ENCODE results near the gene ARHGAP42.

ARHGAP42 gene

DNA sequence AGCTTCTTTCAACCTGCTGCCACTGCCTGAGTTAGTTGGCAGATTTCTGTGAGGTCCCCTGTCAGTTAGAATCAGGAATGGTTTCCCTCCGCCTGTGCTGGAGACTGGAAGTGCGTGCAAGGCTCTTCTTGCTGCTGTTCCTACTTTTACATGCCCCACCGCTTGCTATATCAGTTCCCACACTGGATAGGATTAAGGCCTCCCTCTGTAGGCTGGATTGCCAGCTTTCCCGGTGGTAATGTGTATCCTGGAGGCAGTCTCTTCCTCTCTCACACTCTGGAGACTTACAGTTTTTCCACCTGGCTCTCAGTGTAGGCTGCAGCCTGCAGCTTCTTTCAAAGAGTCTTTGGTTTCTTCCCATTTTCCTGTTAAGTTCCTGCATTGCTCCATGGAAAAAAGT, 66.5 kb downstream of the ARHGAP42 start:
- DNase-seq (ENCODE audit: low read depth, low spot score): no peak
- TF ChIP-seq FOXP2 (optimal IDR thresholded peaks at IDR 0.05; ENCODE audit: control extremely low read depth, extremely low read length, insufficient read depth) (no peak), POLR2AphosphoS5 (IDR thresholded peaks at IDR 0.05; ENCODE audit: borderline replicate concordance, low read depth, low read length) (no peak), EZH2 (IDR thresholded peaks at IDR 0.05) (no peak)
- H3K9ac ChIP-seq (ENCODE audit: insufficient read length): no peak overlapping the region
- H3K27ac ChIP-seq: no peak overlapping the region
- no peak overlapping the region for H3K4me3 ChIP-seq
- H3K36me3 ChIP-seq (ENCODE audit: insufficient read depth, low read length): no peaks in the 10 kb centered on the region
- no peaks in the 10 kb centered on the region for H3K9me3 ChIP-seq (ENCODE audit: low read depth, low read length)

DNA sequence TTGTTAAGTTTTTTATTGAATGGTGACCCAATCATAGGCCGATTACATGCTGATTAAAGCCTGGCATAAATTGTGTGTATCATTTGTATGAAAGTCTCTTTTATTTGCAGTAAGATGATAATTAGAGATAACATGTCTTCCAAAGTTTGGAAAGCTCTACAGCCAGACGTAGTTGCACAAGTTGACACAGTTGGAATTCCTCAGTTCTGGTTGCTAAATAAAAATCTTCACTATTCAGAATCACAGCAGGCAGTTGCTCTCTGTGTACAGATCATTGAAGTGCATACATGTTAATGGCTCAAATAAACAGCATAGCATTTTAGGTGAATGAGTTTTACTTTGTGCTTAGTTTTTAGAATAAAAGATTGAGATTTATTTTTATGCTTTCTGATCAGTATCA, 69.5 kb downstream of the ARHGAP42 start:
- Histone ChIP-seq H3K4me3 (no peak overlapping the region), H3K9me3 (ENCODE audit: low read depth, low read length) (no peaks in the 10 kb centered on the region), H3K36me3 (ENCODE audit: insufficient read depth, low read length) (no peaks in the 10 kb centered on the region), H3K27ac (no peak overlapping the region), H3K9ac (ENCODE audit: insufficient read length) (no peak overlapping the region)
- TF ChIP-seq FOXP2 (optimal IDR thresholded peaks at IDR 0.05; ENCODE audit: control extremely low read depth, extremely low read length, insufficient read depth) (no peak), POLR2AphosphoS5 (IDR thresholded peaks at IDR 0.05; ENCODE audit: borderline replicate concordance, low read depth, low read length) (no peak), EZH2 (IDR thresholded peaks at IDR 0.05) (no peak)
- peak; percentile 14 for DNase-seq (ENCODE audit: low read depth, low spot score)

DNA sequence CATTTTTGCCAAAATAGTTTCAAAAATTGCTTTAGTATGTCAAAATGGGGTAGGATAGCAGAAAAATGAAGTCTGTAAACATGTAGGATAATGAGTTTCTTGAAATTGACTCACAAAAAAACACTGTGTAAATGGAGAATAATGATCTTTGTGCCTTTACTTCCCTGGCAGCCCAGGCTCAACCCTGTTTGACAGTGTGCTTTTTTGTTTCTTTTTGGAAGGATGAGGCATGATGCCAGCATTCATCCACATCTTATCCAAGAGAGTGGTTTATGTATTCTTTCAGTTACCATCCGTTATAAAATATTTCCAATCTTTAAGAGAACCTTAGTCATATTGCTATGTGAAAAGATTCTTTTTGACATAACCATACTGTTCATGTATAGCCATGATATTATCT, 70.6 kb downstream of the ARHGAP42 start:
- H3K9me3 ChIP-seq (ENCODE audit: low read depth, low read length): no peaks in the 10 kb centered on the region
- H3K36me3 ChIP-seq (ENCODE audit: insufficient read depth, low read length): no peaks in the 10 kb centered on the region
- no peak for DNase-seq (ENCODE audit: low read depth, low spot score)
- no peak for TF ChIP-seq POLR2AphosphoS5 (IDR thresholded peaks at IDR 0.05; ENCODE audit: borderline replicate concordance, low read depth, low read length)
- TF ChIP-seq EZH2 (IDR thresholded peaks at IDR 0.05): no peak
- TF ChIP-seq FOXP2 (optimal IDR thresholded peaks at IDR 0.05; ENCODE audit: control extremely low read depth, extremely low read length, insufficient read depth): no peak
- no peak overlapping the region for H3K27ac ChIP-seq
- no peak overlapping the region for H3K9ac ChIP-seq (ENCODE audit: insufficient read length)
- H3K4me3 ChIP-seq: no peak overlapping the region

DNA sequence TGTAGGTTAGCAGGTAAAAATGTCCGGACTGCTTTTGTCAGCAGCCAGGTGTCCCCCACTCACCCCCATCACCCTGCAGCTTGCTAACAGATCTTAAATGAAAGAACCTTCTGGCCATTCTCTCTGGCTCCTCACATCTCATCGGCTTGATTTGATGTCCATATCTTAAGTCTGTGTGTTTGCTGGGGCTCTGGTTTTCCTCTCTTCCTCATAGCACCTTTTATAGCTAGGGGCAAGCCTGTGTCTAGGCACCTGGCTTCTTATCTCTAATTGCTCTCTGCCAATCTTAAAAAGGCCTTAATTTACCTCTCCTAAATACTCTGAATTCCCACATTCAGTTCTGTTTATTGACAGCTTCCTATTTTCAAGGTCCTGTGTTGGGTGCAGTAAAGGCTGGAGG, 72.0 kb downstream of the ARHGAP42 start:
- TF ChIP-seq EZH2 (IDR thresholded peaks at IDR 0.05) (no peak), FOXP2 (optimal IDR thresholded peaks at IDR 0.05; ENCODE audit: control extremely low read depth, extremely low read length, insufficient read depth) (no peak), POLR2AphosphoS5 (IDR thresholded peaks at IDR 0.05; ENCODE audit: borderline replicate concordance, low read depth, low read length) (no peak)
- no peak overlapping the region for H3K4me3 ChIP-seq
- no peak overlapping the region for H3K9ac ChIP-seq (ENCODE audit: insufficient read length)
- no peaks in the 10 kb centered on the region for H3K36me3 ChIP-seq (ENCODE audit: insufficient read depth, low read length)
- no peaks in the 10 kb centered on the region for H3K9me3 ChIP-seq (ENCODE audit: low read depth, low read length)
- no peak for DNase-seq (ENCODE audit: low read depth, low spot score)
- no peak overlapping the region for H3K27ac ChIP-seq

DNA sequence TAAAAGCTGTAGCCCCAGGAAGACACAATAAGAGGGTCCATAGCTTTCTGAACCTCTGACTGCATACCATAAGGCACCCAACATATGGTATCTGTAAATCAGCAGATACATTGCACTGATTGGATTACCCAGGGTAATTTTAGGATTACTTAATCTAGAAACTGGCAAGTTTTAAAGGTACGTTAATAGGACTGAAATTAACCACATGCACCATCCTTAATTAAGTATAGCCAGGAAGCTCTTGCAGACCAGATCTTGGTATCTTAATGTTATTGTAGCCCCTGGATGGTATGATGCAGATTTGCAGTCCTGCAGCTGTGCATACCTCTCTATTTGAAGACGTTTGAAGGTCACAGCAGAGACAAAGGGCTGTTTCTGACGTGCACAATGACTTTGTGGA, 72.8 kb downstream of the ARHGAP42 start:
- no peak for DNase-seq (ENCODE audit: low read depth, low spot score)
- Histone ChIP-seq H3K36me3 (ENCODE audit: insufficient read depth, low read length) (no peaks in the 10 kb centered on the region), H3K27ac (no peak overlapping the region)

DNA sequence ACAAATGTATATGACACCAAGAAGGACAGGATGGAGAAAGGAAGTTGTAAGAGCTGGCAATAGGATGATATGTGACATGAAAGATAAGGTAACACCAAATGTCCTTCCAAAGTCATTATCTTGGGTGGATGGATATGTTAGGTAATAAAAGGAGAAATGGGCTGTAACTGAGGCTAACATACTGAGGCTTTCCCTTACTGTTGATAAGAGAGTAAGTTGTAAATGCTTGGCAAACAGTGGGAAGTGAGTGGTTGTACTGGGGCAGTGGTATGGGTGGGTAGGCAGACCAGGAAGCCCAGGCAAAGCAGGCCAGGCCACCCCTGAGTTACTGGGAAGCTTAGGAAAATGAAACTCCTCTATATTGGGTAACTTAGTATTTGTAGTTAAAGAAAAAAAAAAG, 73.7 kb downstream of the ARHGAP42 start:
- TF ChIP-seq EZH2 (IDR thresholded peaks at IDR 0.05) (no peak), FOXP2 (optimal IDR thresholded peaks at IDR 0.05; ENCODE audit: control extremely low read depth, extremely low read length, insufficient read depth) (no peak), POLR2AphosphoS5 (IDR thresholded peaks at IDR 0.05; ENCODE audit: borderline replicate concordance, low read depth, low read length) (no peak)
- H3K9me3 ChIP-seq (ENCODE audit: low read depth, low read length): no peaks in the 10 kb centered on the region
- H3K36me3 ChIP-seq (ENCODE audit: insufficient read depth, low read length): no peaks in the 10 kb centered on the region
- no peak overlapping the region for H3K27ac ChIP-seq
- H3K9ac ChIP-seq (ENCODE audit: insufficient read length): no peak overlapping the region
- no peak for DNase-seq (ENCODE audit: low read depth, low spot score)
- H3K4me3 ChIP-seq: no peak overlapping the region

More for the DNA sequence above, 72.8 kb downstream of the ARHGAP42 start:
- Histone ChIP-seq H3K9ac (ENCODE audit: insufficient read length) (no peak overlapping the region), H3K4me3 (no peak overlapping the region), H3K9me3 (ENCODE audit: low read depth, low read length) (no peaks in the 10 kb centered on the region)
- no peak for TF ChIP-seq POLR2AphosphoS5 (IDR thresholded peaks at IDR 0.05; ENCODE audit: borderline replicate concordance, low read depth, low read length)
- TF ChIP-seq FOXP2 (optimal IDR thresholded peaks at IDR 0.05; ENCODE audit: control extremely low read depth, extremely low read length, insufficient read depth): no peak
- TF ChIP-seq EZH2 (IDR thresholded peaks at IDR 0.05): no peak

DNA sequence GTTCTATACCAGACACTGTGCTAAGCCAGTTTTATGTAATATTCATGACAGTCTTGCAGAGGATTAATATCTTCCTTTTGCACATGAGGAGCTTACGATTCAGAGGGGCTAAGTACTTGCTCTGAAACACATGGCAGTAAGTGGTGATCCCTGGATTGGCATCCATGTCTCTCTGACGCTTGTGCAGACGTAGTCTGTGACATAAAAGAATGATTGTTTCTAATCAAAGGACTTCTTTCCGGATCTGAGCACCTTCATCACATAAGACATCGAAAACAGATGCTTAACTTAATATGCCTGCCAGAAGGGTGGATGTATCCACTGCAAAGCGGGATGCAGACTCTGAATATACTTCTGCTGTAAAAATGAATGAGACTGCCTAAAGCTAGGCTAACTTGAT, 74.8 kb downstream of the ARHGAP42 start:
- no peak for TF ChIP-seq FOXP2 (optimal IDR thresholded peaks at IDR 0.05; ENCODE audit: control extremely low read depth, extremely low read length, insufficient read depth)
- TF ChIP-seq EZH2 (IDR thresholded peaks at IDR 0.05): no peak
- TF ChIP-seq POLR2AphosphoS5 (IDR thresholded peaks at IDR 0.05; ENCODE audit: borderline replicate concordance, low read depth, low read length): no peak
- no peak overlapping the region for H3K27ac ChIP-seq
- no peaks in the 10 kb centered on the region for H3K36me3 ChIP-seq (ENCODE audit: insufficient read depth, low read length)
- no peak overlapping the region for H3K9ac ChIP-seq (ENCODE audit: insufficient read length)
- H3K9me3 ChIP-seq (ENCODE audit: low read depth, low read length): no peaks in the 10 kb centered on the region
- H3K4me3 ChIP-seq: no peak overlapping the region
- no peak for DNase-seq (ENCODE audit: low read depth, low spot score)

DNA sequence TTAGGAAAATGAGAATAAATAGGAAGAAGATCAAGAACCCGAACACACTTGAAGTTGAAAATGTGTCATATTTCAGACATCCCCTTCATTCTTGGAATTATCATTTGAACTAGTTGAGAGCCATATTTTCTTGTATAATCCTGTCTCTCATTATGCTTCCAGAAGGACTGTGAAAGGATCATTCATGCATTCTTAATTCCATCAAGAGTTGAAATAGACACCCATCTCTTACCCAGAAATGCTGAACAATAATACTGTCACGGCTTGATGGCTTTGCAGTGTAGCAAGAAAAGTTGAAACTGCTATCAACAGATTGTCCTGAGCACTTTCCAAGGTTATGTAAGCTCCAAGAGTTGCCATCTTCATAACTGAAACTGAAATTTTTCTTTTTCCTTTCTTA, 79.7 kb downstream of the ARHGAP42 start:
- H3K9me3 ChIP-seq (ENCODE audit: low read depth, low read length): no peaks in the 10 kb centered on the region
- no peak overlapping the region for H3K27ac ChIP-seq
- H3K36me3 ChIP-seq (ENCODE audit: insufficient read depth, low read length): no peaks in the 10 kb centered on the region
- DNase-seq (ENCODE audit: low read depth, low spot score): no peak
- no peak overlapping the region for H3K4me3 ChIP-seq
- no peak overlapping the region for H3K9ac ChIP-seq (ENCODE audit: insufficient read length)
- TF ChIP-seq FOXP2 (optimal IDR thresholded peaks at IDR 0.05; ENCODE audit: control extremely low read depth, extremely low read length, insufficient read depth) (no peak), POLR2AphosphoS5 (IDR thresholded peaks at IDR 0.05; ENCODE audit: borderline replicate concordance, low read depth, low read length) (no peak), EZH2 (IDR thresholded peaks at IDR 0.05) (no peak)

DNA sequence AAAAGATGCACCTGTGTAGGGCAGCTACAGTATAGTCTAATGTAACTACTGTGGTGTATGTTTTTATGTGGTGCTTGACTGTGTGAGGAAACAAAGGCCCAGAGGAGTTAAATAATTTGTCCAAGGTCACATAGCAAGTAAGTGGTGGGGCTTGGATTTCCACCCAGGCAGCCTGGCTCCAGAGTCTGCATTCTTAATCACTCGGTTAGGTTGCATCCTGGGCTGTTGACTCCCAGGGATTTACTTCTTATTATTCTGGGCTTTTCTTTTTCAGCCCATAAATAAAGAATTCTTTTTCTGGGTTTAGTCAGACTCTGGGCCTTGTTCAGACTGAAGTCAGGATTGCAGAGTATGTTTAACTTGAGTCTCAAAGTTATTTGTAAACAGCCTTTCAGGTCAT, 82.1 kb downstream of the ARHGAP42 start:
- Histone ChIP-seq H3K9ac (ENCODE audit: insufficient read length) (no peak overlapping the region), H3K27ac (no peak overlapping the region), H3K4me3 (no peak overlapping the region), H3K9me3 (ENCODE audit: low read depth, low read length) (no peaks in the 10 kb centered on the region), H3K36me3 (ENCODE audit: insufficient read depth, low read length) (no peaks in the 10 kb centered on the region)
- TF ChIP-seq POLR2AphosphoS5 (IDR thresholded peaks at IDR 0.05; ENCODE audit: borderline replicate concordance, low read depth, low read length): no peak
- TF ChIP-seq EZH2 (IDR thresholded peaks at IDR 0.05): no peak
- TF ChIP-seq FOXP2 (optimal IDR thresholded peaks at IDR 0.05; ENCODE audit: control extremely low read depth, extremely low read length, insufficient read depth): no peak
- DNase-seq (ENCODE audit: low read depth, low spot score): no peak

Data from SK-N-MC (cell line).